Fibroblast of lung (primary cell): ENCODE data around the gene PCSK2.

ENCODE experiments used
- CTCF ChIP-seq, 2 donors: IDR thresholded peaks in 1 of 2; conservative IDR thresholded peaks in 1 of 2; 1 replicate in 1 of 2; 2 replicates in 1 of 2; pipeline ENCODE4 v1.5.1; 2011 to 2012; ENCODE audit warnings: low read length in 2 of 2, control low read depth in 1 of 2, inconsistent platforms in 1 of 2, low read depth in 1 of 2, mild to moderate bottlenecking in 1 of 2
- EZH2 ChIP-seq: IDR thresholded peaks from 2 replicates; pipeline ENCODE4 v1.5.1; 2012; ENCODE audit warnings: low read length, control low read depth, mild to moderate bottlenecking; ENCODE audit errors: missing control alignments

GRCh38 chr20:17229256-17229655 lies 2.4 kb downstream of the PCSK2 start:
- peak; percentile 4 for TF ChIP-seq EZH2
- TF ChIP-seq CTCF (conservative IDR thresholded peaks at IDR 0.05 in 1 of 2, IDR thresholded peaks at IDR 0.05 in 1 of 2; ENCODE audit: low read depth in 1 of 2, low read length in 2 of 2) = no peak
